SK-N-SH (cell line): Measurements from ENCODE around the gene ZNF628. TPM values are rescaled to one million over a fixed set of nuclear protein-coding genes. Genes with fewer than 3 reads are reported as not detected.

ENCODE experiments used
- CTCF ChIA-PET: fragments of 300-600, 350-600 bp; formaldehyde crosslinking; extraction: SDS; loops from one replicate; lab custom pipeline; 2021; lab: Yijun Ruan, JAX
- POLR2A ChIA-PET: fragments of 350-600 bp; sonication (Branson Sonifier 250); formaldehyde crosslinking; extraction: SDS; loops from one replicate; lab custom pipeline; 2020; ENCODE audit warnings: antibody characterized with exemption, inconsistent platforms; lab: Yijun Ruan, JAX
- DNase-seq: peaks from one replicate; pipeline ENCODE4 v3.0.0; 2012
- H2AFZ ChIP-seq: fragments of 200-600 bp; sonication (generic); 2 replicates; pipeline ENCODE4 v1.8.1; 2016; ENCODE audit warnings: antibody characterized with exemption, mild to moderate bottlenecking, low read depth
- H3F3A ChIP-seq: fragments of 200-600 bp; sonication (generic); replicated peaks from 2 replicates; pipeline ENCODE3; 2016; ENCODE audit warnings: antibody characterized with exemption, mild to moderate bottlenecking; ENCODE audit not compliant: insufficient read depth
- H3K27ac ChIP-seq, 2 experiments: fragments of 200-500 bp in 1 of 2; fragments of 200-600 bp in 1 of 2; sonication (Bioruptor generic) in 1 of 2; sonication (generic), shearing (Covaris generic) in 1 of 2; 2 replicates each; pipeline versions ENCODE4 v1.5.1 to v1.6.1; 2014 to 2016; ENCODE audit warnings: low read depth in 2 of 2, inconsistent platforms in 1 of 2, low read length in 1 of 2, mild to moderate bottlenecking in 1 of 2, mixed read lengths in 1 of 2
- H3K27me3 ChIP-seq: fragments of 200-600 bp; sonication (generic), shearing (Covaris generic); 2 replicates; pipeline ENCODE4 v1.6.1; 2016; ENCODE audit warnings: mixed run types; ENCODE audit not compliant: insufficient read depth
- H3K36me3 ChIP-seq, 2 experiments: fragments of 200-500 bp in 1 of 2; fragments of 200-600 bp in 1 of 2; sonication (Bioruptor generic) in 1 of 2; sonication (generic) in 1 of 2; replicated peaks in 1 of 2; 2 replicates each; pipeline versions ENCODE3 to v1.5.1; 2014 to 2016; ENCODE audit warnings: low read length in 1 of 2, mild to moderate bottlenecking in 1 of 2; ENCODE audit not compliant: insufficient read depth in 2 of 2, control insufficient read depth in 1 of 2
- H3K4me1 ChIP-seq, 2 experiments: fragments of 200-500 bp in 1 of 2; fragments of 200-600 bp in 1 of 2; sonication (Bioruptor generic) in 1 of 2; sonication (generic), shearing (Covaris generic) in 1 of 2; 2 replicates each; pipeline versions ENCODE4 v1.5.1 to v1.6.1; 2014 to 2016; ENCODE audit warnings: low read depth in 1 of 2, low read length in 1 of 2, mixed run types in 1 of 2; ENCODE audit not compliant: insufficient read depth in 2 of 2, control insufficient read depth in 1 of 2
- H3K4me2 ChIP-seq: fragments of 200-600 bp; sonication (generic), shearing (Covaris generic); 2 replicates; pipeline ENCODE4 v1.6.1; 2017; ENCODE audit warnings: mixed run types
- H3K4me3 ChIP-seq, 2 experiments: fragments of 200-500 bp in 1 of 2; fragments of 200-600 bp in 1 of 2; sonication (Bioruptor generic) in 1 of 2; sonication (generic), shearing (Covaris generic) in 1 of 2; 2 replicates each; pipeline versions ENCODE4 v1.5.1 to v1.8.1; 2014 to 2016; ENCODE audit warnings: low read depth in 2 of 2, inconsistent platforms in 1 of 2, low read length in 1 of 2, mild to moderate bottlenecking in 1 of 2, mixed read lengths in 1 of 2, moderate library complexity in 1 of 2
- H3K79me2 ChIP-seq: fragments of 200-600 bp; sonication (generic); 2 replicates; pipeline ENCODE4 v1.8.1; 2017; ENCODE audit warnings: mild to moderate bottlenecking; ENCODE audit not compliant: insufficient read depth
- H3K9ac ChIP-seq: fragments of 200-600 bp; sonication (generic); 2 replicates; pipeline ENCODE4 v1.6.1; 2017; ENCODE audit warnings: mixed run types
- H3K9me2 ChIP-seq: fragments of 200-600 bp; sonication (generic); 2 replicates; pipeline ENCODE4 v1.6.1; 2017; ENCODE audit warnings: mixed run types
- H3K9me3 ChIP-seq: fragments of 200-600 bp; sonication (generic); 2 replicates; pipeline ENCODE4 v1.6.1; 2017; ENCODE audit warnings: mixed run types, mild to moderate bottlenecking, moderate library complexity
- H4K20me1 ChIP-seq: fragments of 200-600 bp; sonication (generic); 2 replicates; pipeline ENCODE4 v1.6.1; 2017; ENCODE audit warnings: mild to moderate bottlenecking, mixed run types; ENCODE audit not compliant: insufficient read depth
- CTCF ChIP-seq: fragments of 200-600 bp; sonication (generic); IDR thresholded peaks from 2 replicates; pipeline ENCODE4 v1.6.1; 2017; ENCODE audit warnings: antibody characterized with exemption, mild to moderate bottlenecking, moderate library complexity
- EP300 ChIP-seq, 2 experiments: IDR thresholded peaks; 2 replicates each; pipeline versions ENCODE4 v1.4.0 to v1.6.1; 2012; ENCODE audit warnings: borderline replicate concordance in 1 of 2, low read depth in 1 of 2, low read length in 1 of 2
- EZH2phosphoT487 ChIP-seq: fragments of 200-600 bp; sonication (generic); IDR thresholded peaks from 2 replicates; pipeline ENCODE4 v1.6.1; 2017; ENCODE audit warnings: low read depth, mixed run types, mild to moderate bottlenecking, antibody characterized with exemption, moderate library complexity, borderline replicate concordance
- FOSL2 ChIP-seq: IDR thresholded peaks from 2 replicates; pipeline ENCODE4 v1.4.0; 2012; ENCODE audit warnings: low read depth, mild to moderate bottlenecking, moderate library complexity, borderline replicate concordance
- FOXJ3 ChIP-seq: sonication (generic); formaldehyde crosslinking; IDR thresholded peaks from 2 replicates; pipeline ENCODE4 v1.5.1; 2020; ENCODE audit warnings: mild to moderate bottlenecking, missing genetic modification reagents
- GABPA ChIP-seq: IDR thresholded peaks from 2 replicates; pipeline ENCODE4 v1.4.0; 2012; ENCODE audit warnings: low read depth, mild to moderate bottlenecking
- IRF3 ChIP-seq: fragments of 150-350 bp; IDR thresholded peaks from 2 replicates; pipeline ENCODE4 v1.6.1; 2016; ENCODE audit warnings: mild to moderate bottlenecking, low read depth, low read length
- MAX ChIP-seq: IDR thresholded peaks from 2 replicates; pipeline ENCODE4 v1.4.0; 2012; ENCODE audit warnings: low read depth
- MXI1 ChIP-seq: IDR thresholded peaks from 2 replicates; pipeline ENCODE4 v1.6.1; 2012; ENCODE audit warnings: mild to moderate bottlenecking, low read depth, low read length, improper control_type of control experiment
- NFIC ChIP-seq: IDR thresholded peaks from 2 replicates; pipeline ENCODE4 v1.4.0; 2012; ENCODE audit warnings: borderline replicate concordance
- POLR2AphosphoS5 ChIP-seq: IDR thresholded peaks from 2 replicates; pipeline ENCODE4 v1.6.1; 2012; ENCODE audit warnings: low read depth, low read length
- RCOR1 ChIP-seq: fragments of 150-350 bp; IDR thresholded peaks from 2 replicates; pipeline ENCODE4 v1.6.1; 2017; ENCODE audit warnings: antibody characterized with exemption, low read length
- REST ChIP-seq: IDR thresholded peaks from 2 replicates; pipeline ENCODE4 v1.6.1; 2012; ENCODE audit warnings: mild to moderate bottlenecking, low read depth, low read length, moderate library complexity
- RFX5 ChIP-seq: IDR thresholded peaks from 2 replicates; pipeline ENCODE4 v1.6.1; 2012; ENCODE audit warnings: mild to moderate bottlenecking, improper control_type of control experiment, low read length
- RXRA ChIP-seq: IDR thresholded peaks from 2 replicates; pipeline ENCODE4 v1.4.0; 2012; ENCODE audit warnings: low read depth, mild to moderate bottlenecking, borderline replicate concordance
- SIN3A ChIP-seq: IDR thresholded peaks from 2 replicates; pipeline ENCODE4 v1.6.1; 2012; ENCODE audit warnings: low read depth, mild to moderate bottlenecking, low read length, moderate library complexity, borderline replicate concordance
- TAF1 ChIP-seq: IDR thresholded peaks from 2 replicates; pipeline ENCODE4 v1.6.1; 2012; ENCODE audit warnings: low read depth, mild to moderate bottlenecking, low read length, moderate library complexity, borderline replicate concordance
- USF1 ChIP-seq: IDR thresholded peaks from 2 replicates; pipeline ENCODE4 v1.4.0; 2012; ENCODE audit warnings: low read depth, borderline replicate concordance
- YY1 ChIP-seq: IDR thresholded peaks from 2 replicates; pipeline ENCODE4 v1.4.0; 2012; ENCODE audit warnings: low read depth, mild to moderate bottlenecking
- WGBS: methylation state at CpG from one replicate; pipeline ENCODE4 v1.1.6; 2017; ENCODE audit warnings: low lambda C conversion rate; 5-methylcytosine and 5-hydroxymethylcytosine counted together
- polyA plus RNA-seq, 3 experiments: library from polyadenylated mRNA; depleted of rRNA; stranded (reverse); fragments of >200 nt; gene quantifications; 2 replicates each; pipeline ENCODE4 v1.2.3, GENCODE V29; 2012

Gene ZNF628
- polyA plus RNA-seq, 1 of the 3 experiments (the other 2 are of a cell fraction): 1.6 TPM

- Histone ChIP-seq H3K27me3 (no peaks in the 10 kb centered on the region), H3K9me3 (no peaks in the 10 kb centered on the region), H3K27ac (no peak overlapping the region), H3K79me2 (no peaks in the 10 kb centered on the region), H3F3A (peaks cover 10% of the 10 kb centered on the region), H3K4me1 (peaks cover 0 to 3% of the 10 kb centered on the region in 2 experiments; a peak in 2 of 4 replicates), H3K4me3 (peak overlapping the region in 1 of 2 experiments; percentile 33; a peak in 1 of 4 replicates), H3K9me2 (no peaks in the 10 kb centered on the region), H3K4me2 (peak overlapping the region; percentile 26), H2AFZ (0 out of 2 replicates have a peak overlapping the region, but pooled peaks have one; percentile 73), H3K9ac (no peak overlapping the region), H3K36me3 (no peaks in the 10 kb centered on the region), H4K20me1 (no peaks in the 10 kb centered on the region)
- no peak for DNase-seq
- no peak for TF ChIP-seq EZH2phosphoT487
- no peak for TF ChIP-seq FOXJ3 (CRISPR knock-in tag)
- no peak for TF ChIP-seq GABPA
- TF ChIP-seq RXRA: no peak
- no peak for TF ChIP-seq MAX
- TF ChIP-seq RCOR1: no peak
- no peak for TF ChIP-seq MXI1
- TF ChIP-seq EP300 (IDR thresholded peaks at IDR 0.05; ENCODE audit: borderline replicate concordance in 1 of 2, low read depth in 1 of 2, low read length in 1 of 2): no peak
- no peak for TF ChIP-seq TAF1
- no peak for TF ChIP-seq FOSL2
- TF ChIP-seq YY1: no peak
- TF ChIP-seq SIN3A: no peak
- TF ChIP-seq RFX5: no peak
- TF ChIP-seq REST: no peak
- no peak for TF ChIP-seq IRF3
- TF ChIP-seq USF1: no peak
- no peak for TF ChIP-seq NFIC
- TF ChIP-seq POLR2AphosphoS5: no peak
- TF ChIP-seq CTCF: no peak
- WGBS: 22% methylated on average over 4 of the region's 4 CpGs
- ChIA-PET POLR2A (interaction anchor here (1.5 to 1.6 kb wide), 3 partner anchors 8 to 36 kb away, joined by 3 to 5 read pairs (median 4); partner anchors contain the start of genes NAT14 and ZNF628), CTCF (interaction anchor here (0.7 to 4.9 kb wide), 33 partner anchors 8 to 341 kb away, joined by 3 to 81 read pairs (median 5); partner anchors contain the start of genes DNAAF3, NAT14, SHISA7 and TMEM238)
These were observed 8.4 kb upstream of the ZNF628 start for GRCh38 chr19:55468054-55468393.
